Trophoblast cell (in vitro differentiated cells and primary cell): Measurements from ENCODE around the gene LRRC8D.

Experiments used
- DNase-seq, 2 donors: peaks; one replicate each; pipeline ENCODE4 v3.0.0-alpha.2; 2016
- H2AFZ ChIP-seq: 2 replicates; pipeline ENCODE4 v1.6.1; 2013; ENCODE audit warnings: low read length, moderate library complexity, mild to moderate bottlenecking; ENCODE audit not compliant: insufficient read depth, poor library complexity
- H2AK5ac ChIP-seq: 2 replicates; pipeline ENCODE4 v1.6.1; 2013; ENCODE audit warnings: mild to moderate bottlenecking, low read length
- H2BK120ac ChIP-seq: 2 replicates; pipeline ENCODE4 v1.6.1; 2013; ENCODE audit warnings: low read length, mild to moderate bottlenecking, moderate library complexity; ENCODE audit not compliant: insufficient read depth, poor library complexity
- H2BK12ac ChIP-seq: 2 replicates; pipeline ENCODE4 v1.6.1; 2013; ENCODE audit warnings: mild to moderate bottlenecking, low read length, moderate library complexity
- H2BK5ac ChIP-seq: 2 replicates; pipeline ENCODE4 v1.6.1; 2013; ENCODE audit warnings: low read length, low read depth, moderate library complexity, mild to moderate bottlenecking; ENCODE audit not compliant: poor library complexity
- H3K14ac ChIP-seq: 2 replicates; pipeline ENCODE4 v1.6.1; 2013; ENCODE audit warnings: mild to moderate bottlenecking, low read length
- H3K18ac ChIP-seq: 2 replicates; pipeline ENCODE4 v1.6.1; 2013; ENCODE audit warnings: mild to moderate bottlenecking, low read length
- H3K23ac ChIP-seq: 2 replicates; pipeline ENCODE4 v1.6.1; 2013; ENCODE audit warnings: low read length
- H3K27ac ChIP-seq: 2 replicates; pipeline ENCODE4 v1.5.1; 2013; ENCODE audit warnings: low read depth, mild to moderate bottlenecking, inconsistent platforms, low read length, moderate library complexity
- H3K27me3 ChIP-seq: 2 replicates; pipeline ENCODE4 v1.6.1; 2013; ENCODE audit warnings: inconsistent platforms, mild to moderate bottlenecking, low read length, moderate library complexity; ENCODE audit not compliant: insufficient read depth
- H3K36me3 ChIP-seq, 2 experiments: 1 replicate in 1 of 2; 2 replicates in 1 of 2; pipeline ENCODE4 v1.6.1; 2013; ENCODE audit warnings: low read length in 2 of 2, mild to moderate bottlenecking in 2 of 2, moderate library complexity in 1 of 2; ENCODE audit not compliant: insufficient read depth in 2 of 2, control insufficient read depth in 1 of 2
- H3K4ac ChIP-seq: 2 replicates; pipeline ENCODE4 v1.6.1; 2013; ENCODE audit warnings: low read depth, mild to moderate bottlenecking, low read length, moderate library complexity
- H3K4me1 ChIP-seq, 2 experiments: 1 replicate in 1 of 2; 2 replicates in 1 of 2; pipeline ENCODE4 v1.6.1; 2013; ENCODE audit warnings: low read length in 2 of 2, mild to moderate bottlenecking in 2 of 2, moderate library complexity in 1 of 2; ENCODE audit not compliant: insufficient read depth in 2 of 2, control insufficient read depth in 1 of 2
- H3K4me2 ChIP-seq: 2 replicates; pipeline ENCODE4 v1.6.1; 2013; ENCODE audit warnings: inconsistent platforms, mild to moderate bottlenecking, low read length, moderate library complexity
- H3K4me3 ChIP-seq: 2 replicates; pipeline ENCODE4 v1.5.1; 2013; ENCODE audit warnings: mild to moderate bottlenecking, low read depth, low read length, inconsistent platforms
- H3K79me1 ChIP-seq: one replicate; pipeline ENCODE4 v1.6.1; 2013; ENCODE audit warnings: low read length
- H3K79me2 ChIP-seq: 2 replicates; pipeline ENCODE4 v1.6.1; 2013; ENCODE audit warnings: low read length, mild to moderate bottlenecking; ENCODE audit not compliant: control insufficient read depth, insufficient read depth, poor library complexity
- H3K9ac ChIP-seq: 2 replicates; pipeline ENCODE4 v1.6.1; 2013; ENCODE audit warnings: mild to moderate bottlenecking, low read length
- H3K9me3 ChIP-seq: 2 replicates; pipeline ENCODE4 v1.6.1; 2013; ENCODE audit warnings: low read depth, mild to moderate bottlenecking, control low read depth, inconsistent platforms, low read length; ENCODE audit not compliant: insufficient read depth
- H4K12ac ChIP-seq: 2 replicates; pipeline ENCODE4 v1.6.1; 2013; ENCODE audit warnings: low read depth, mild to moderate bottlenecking, low read length, moderate library complexity
- H4K8ac ChIP-seq: 2 replicates; pipeline ENCODE4 v1.6.1; 2013; ENCODE audit warnings: low read depth, mild to moderate bottlenecking, low read length, moderate library complexity
- H4K91ac ChIP-seq: one replicate; pipeline ENCODE4 v1.6.1; 2013; ENCODE audit warnings: low read depth, mild to moderate bottlenecking, low read length, moderate library complexity
- WGBS: extraction: QIAGEN DNeasy Blood & Tissue Kit; methylation state at CpG from one replicate; pipeline ENCODE4 v1.1.7; 2013; ENCODE audit warnings: missing lambda C conversion rate; ENCODE audit not compliant: insufficient read length, insufficient coverage; ENCODE audit errors: extremely low coverage; 5-methylcytosine and 5-hydroxymethylcytosine counted together

Gene LRRC8D

GRCh38 chr1:89833183-89834082 lies 12.6 kb downstream of the LRRC8D start:
- Histone ChIP-seq H4K91ac (peak overlapping the region; percentile 8), H4K8ac (peak overlapping the region; percentile 36), H3K27ac (peak overlapping the region; percentile 72), H3K36me3 (no peaks in the 10 kb centered on the region), H3K4me2 (no peak overlapping the region), H3K23ac (no peak overlapping the region), H2BK5ac (peak overlapping the region; percentile 72), H3K4me3 (no peak overlapping the region), H3K9me3 (no peaks in the 10 kb centered on the region), H3K4me1 (peaks cover 11 to 21% of the 10 kb centered on the region in 2 experiments), H2AFZ (no peak overlapping the region), H3K4ac (peak overlapping the region; percentile 52), H2BK12ac (peak overlapping the region; percentile 93), H2AK5ac (no peak overlapping the region), H3K18ac (peak overlapping the region; percentile 81), H3K27me3 (no peaks in the 10 kb centered on the region), H3K79me1 (peaks cover 13% of the 10 kb centered on the region), H3K14ac (peak overlapping the region; percentile 4), H3K79me2 (peaks cover 2% of the 10 kb centered on the region), H4K12ac (no peak overlapping the region), H2BK120ac (peak overlapping the region; percentile 40), H3K9ac (no peak overlapping the region)
- no CpG with 5 or more reads among the region's 7 CpGs for WGBS
- DNase-seq = no peak

DNA sequence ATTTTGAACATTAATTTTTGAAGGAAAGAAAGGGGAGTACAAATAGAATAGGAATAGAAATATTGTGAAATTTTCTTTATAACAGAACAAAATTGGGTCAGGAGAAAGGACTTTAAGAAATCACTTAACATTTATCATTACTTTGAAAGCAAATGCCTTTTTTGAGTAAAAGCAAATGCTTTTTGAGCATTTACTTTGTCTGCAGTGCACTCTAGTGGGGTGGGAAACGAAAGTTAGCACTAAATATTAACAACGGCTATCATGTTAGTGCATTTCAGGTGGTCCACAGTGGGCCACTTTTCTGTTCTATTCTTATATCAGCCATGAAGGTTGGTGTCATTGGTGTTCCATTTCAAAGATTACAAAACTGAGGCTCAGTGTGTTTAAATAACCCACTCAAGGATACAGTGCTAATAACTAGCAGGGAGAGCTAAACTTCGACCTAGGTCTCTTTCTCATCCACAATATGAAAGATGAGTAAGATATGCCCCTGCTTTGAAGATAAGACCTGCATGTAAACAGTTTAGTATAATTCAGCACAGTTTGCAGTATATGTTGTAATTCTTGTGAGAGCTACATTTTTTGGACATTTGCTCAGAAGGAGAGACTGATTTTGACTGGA lies 13.4 kb downstream of the LRRC8D start:
- Histone ChIP-seq H2AK5ac (no peak overlapping the region), H3K9ac (no peak overlapping the region), H2AFZ (no peak overlapping the region), H4K8ac (no peak overlapping the region), H3K4ac (no peak overlapping the region), H2BK120ac (peak overlapping the region; percentile 27), H2BK12ac (no peak overlapping the region), H3K4me3 (no peak overlapping the region), H3K9me3 (no peaks in the 10 kb centered on the region), H3K79me1 (peaks cover 13% of the 10 kb centered on the region), H3K27me3 (no peaks in the 10 kb centered on the region), H3K79me2 (peaks cover 2% of the 10 kb centered on the region), H3K14ac (no peak overlapping the region), H4K91ac (no peak overlapping the region), H2BK5ac (no peak overlapping the region), H3K36me3 (no peaks in the 10 kb centered on the region), H3K23ac (no peak overlapping the region), H3K27ac (peak overlapping the region; percentile 15), H3K18ac (no peak overlapping the region), H4K12ac (no peak overlapping the region), H3K4me1 (peaks cover 14 to 23% of the 10 kb centered on the region in 2 experiments), H3K4me2 (no peak overlapping the region)
- peak in 1 of 2 donors; percentile 87 for DNase-seq
- WGBS = no CpG with 5 or more reads among the region's 3 CpGs

GRCh38 chr1:89836252-89837035 lies 15.6 kb downstream of the LRRC8D start:
- Histone ChIP-seq H3K79me2 (peaks cover 2% of the 10 kb centered on the region), H3K4ac (no peak overlapping the region), H3K36me3 (no peaks in the 10 kb centered on the region), H3K9me3 (no peaks in the 10 kb centered on the region), H2BK12ac (no peak overlapping the region), H2BK5ac (no peak overlapping the region), H2BK120ac (no peak overlapping the region), H3K14ac (no peak overlapping the region), H4K12ac (no peak overlapping the region), H2AFZ (no peak overlapping the region), H4K91ac (no peak overlapping the region), H3K9ac (no peak overlapping the region), H3K27ac (no peak overlapping the region), H3K23ac (no peak overlapping the region), H3K4me3 (no peak overlapping the region), H3K18ac (no peak overlapping the region), H4K8ac (no peak overlapping the region), H3K79me1 (peaks cover 11% of the 10 kb centered on the region), H2AK5ac (no peak overlapping the region), H3K27me3 (no peaks in the 10 kb centered on the region), H3K4me2 (no peak overlapping the region), H3K4me1 (peaks cover 17 to 21% of the 10 kb centered on the region in 2 experiments)
- no CpG with 5 or more reads among the region's 8 CpGs for WGBS
- DNase-seq = no peak

DNA sequence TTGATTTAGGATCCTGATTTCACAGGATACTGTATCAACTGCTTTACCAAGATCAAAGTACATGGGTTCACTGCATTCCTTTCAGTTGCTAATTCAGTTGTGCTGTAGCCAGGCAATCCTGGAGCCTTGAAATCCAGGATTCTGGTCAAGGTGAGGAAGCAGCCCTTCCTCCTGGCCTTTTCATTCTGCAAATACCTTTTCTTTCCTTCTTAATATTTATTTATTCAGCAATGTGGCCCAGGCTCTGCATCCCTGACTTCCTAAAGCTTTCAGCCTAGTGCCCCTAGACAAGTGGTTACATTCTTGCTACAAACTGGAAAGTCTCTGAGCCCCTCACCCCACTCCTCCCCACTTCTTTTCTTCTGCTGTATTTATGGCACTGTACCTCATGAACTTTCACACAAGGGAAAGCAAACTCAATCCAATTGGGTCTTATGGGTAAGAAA lies 16.2 kb downstream of the LRRC8D start:
- Histone ChIP-seq H3K14ac (no peak overlapping the region), H3K18ac (no peak overlapping the region), H3K4me2 (no peak overlapping the region), H4K12ac (no peak overlapping the region), H2AK5ac (no peak overlapping the region), H3K4me3 (no peak overlapping the region), H2BK12ac (no peak overlapping the region), H2AFZ (no peak overlapping the region), H3K9ac (no peak overlapping the region), H4K91ac (no peak overlapping the region), H3K27ac (no peak overlapping the region), H3K79me1 (peaks cover 9% of the 10 kb centered on the region), H3K9me3 (no peaks in the 10 kb centered on the region), H3K79me2 (no peaks in the 10 kb centered on the region), H2BK120ac (no peak overlapping the region), H3K23ac (no peak overlapping the region), H3K4me1 (peaks cover 14 to 18% of the 10 kb centered on the region in 2 experiments), H4K8ac (no peak overlapping the region), H3K27me3 (no peaks in the 10 kb centered on the region), H3K36me3 (no peaks in the 10 kb centered on the region), H2BK5ac (no peak overlapping the region), H3K4ac (no peak overlapping the region)
- no peak for DNase-seq
